HG03039 (cell line): ENCODE data around the gene ACAA1.
"Not testable (repeated sequence)": the region's sequence is repeated elsewhere in the genome, so short reads cannot be mapped to it uniquely, and the experiment has no call there.

Experiments used
- ATAC-seq: cut with Tn5 transposase; IDR thresholded peaks from one replicate; pipeline ENCODE4 v1.9.1; 2021; ENCODE audit warnings: mild to moderate bottlenecking, moderate library complexity; ENCODE audit not compliant: unreplicated experiment

Gene ACAA1

DNA sequence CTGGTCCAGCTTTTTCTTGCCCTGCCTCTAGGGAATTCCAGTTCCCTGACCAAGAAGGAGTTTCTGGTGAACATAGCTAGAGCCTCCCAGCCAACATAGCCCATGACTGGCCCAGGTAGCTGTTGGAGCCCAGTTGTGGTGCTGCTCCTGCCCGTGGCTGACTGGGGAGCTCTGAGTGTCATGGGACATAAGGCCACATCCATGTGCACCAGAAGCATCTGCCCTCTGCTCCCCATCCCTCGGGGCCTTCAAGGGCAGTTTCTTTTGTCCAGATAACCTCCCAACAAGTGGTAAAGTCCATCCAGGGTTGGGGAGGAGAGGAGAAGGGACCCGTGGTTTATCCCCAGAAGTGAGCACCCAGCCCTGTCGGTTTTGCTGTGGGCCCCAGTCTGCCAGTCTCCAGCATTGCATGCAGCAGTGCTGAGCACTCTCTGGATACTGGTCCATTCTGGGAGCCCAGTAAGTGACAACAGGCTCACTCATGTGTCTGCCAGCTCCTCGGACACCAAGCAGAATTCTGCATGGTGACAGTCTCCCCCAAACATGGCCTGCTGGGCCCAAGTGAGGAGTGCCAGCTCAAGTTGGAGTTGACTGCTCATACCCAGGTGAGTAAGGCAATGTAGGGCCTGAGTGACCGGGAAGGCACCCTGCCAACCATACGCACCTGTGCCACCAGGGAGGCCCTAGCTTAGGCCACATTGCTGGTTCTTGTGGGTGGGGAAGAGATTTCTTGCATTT lies 28.8 kb downstream of the ACAA1 start:
- no peak for ATAC-seq

DNA sequence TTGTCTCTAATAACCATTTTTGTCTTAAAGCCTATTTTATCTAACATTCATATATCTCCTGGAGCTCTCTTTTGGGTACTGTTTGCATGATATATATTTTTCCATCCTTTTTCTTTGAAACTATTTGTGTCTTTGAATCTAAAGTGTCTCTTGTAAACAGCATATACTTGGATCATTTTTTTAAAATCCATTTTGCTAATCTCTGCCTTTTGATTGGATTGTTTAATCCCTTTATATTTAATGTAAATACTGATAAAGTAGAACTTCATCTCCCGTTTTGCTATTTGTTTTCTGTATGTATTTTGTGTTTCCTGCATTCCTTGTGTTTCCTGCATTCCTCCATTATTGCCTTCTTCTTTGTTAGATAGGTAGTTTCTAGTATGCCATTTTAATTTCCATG lies 31.4 kb downstream of the ACAA1 start:
- ATAC-seq, result no peak

DNA sequence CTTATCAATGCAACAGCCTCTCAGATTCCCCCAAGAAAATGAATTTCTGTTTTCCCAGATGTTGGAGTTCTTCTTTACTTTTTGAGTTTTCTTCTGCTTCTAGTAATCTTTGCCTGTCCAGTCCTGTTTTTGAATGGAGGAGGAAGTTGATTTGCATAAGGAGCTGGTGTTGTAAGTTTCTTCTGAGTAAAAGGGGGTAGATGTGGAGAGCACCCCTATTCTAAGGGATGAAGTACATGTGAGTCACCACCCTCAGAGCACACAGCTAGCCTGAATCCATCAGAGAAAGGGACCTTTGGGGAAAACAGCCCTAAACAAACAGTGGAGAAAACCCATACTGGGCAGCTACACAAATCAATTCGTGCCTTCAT lies 34.5 kb downstream of the ACAA1 start:
- no peak for ATAC-seq

GRCh38 chr3:38101811-38102443 lies 35.0 kb downstream of the ACAA1 start:
- no peak for ATAC-seq

DNA sequence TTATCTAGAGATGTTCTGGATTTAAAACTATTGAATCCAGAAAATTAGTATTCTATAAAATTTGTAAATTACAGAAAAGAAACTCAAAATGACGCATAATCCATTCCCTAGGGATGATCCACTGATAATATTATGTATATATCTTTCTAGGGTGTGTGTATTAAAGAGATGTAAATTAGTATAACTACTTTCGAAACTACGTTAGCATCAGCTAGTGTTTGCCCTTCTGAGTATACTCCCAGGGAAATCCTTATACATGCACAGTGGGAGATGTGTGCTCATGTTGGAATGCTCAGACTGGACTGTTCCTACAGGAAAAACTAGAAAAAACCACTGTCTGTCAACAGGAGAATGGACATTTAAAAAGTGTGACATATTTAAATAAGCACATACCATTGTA lies 36.4 kb downstream of the ACAA1 start:
- no peak for ATAC-seq

- no peak for ATAC-seq
Measured at GRCh38 chr3:38099518-38099917, 37.4 kb downstream of the ACAA1 start.

GRCh38 chr3:38098376-38098723 lies 38.6 kb downstream of the ACAA1 start:
- ATAC-seq, result no peak

DNA sequence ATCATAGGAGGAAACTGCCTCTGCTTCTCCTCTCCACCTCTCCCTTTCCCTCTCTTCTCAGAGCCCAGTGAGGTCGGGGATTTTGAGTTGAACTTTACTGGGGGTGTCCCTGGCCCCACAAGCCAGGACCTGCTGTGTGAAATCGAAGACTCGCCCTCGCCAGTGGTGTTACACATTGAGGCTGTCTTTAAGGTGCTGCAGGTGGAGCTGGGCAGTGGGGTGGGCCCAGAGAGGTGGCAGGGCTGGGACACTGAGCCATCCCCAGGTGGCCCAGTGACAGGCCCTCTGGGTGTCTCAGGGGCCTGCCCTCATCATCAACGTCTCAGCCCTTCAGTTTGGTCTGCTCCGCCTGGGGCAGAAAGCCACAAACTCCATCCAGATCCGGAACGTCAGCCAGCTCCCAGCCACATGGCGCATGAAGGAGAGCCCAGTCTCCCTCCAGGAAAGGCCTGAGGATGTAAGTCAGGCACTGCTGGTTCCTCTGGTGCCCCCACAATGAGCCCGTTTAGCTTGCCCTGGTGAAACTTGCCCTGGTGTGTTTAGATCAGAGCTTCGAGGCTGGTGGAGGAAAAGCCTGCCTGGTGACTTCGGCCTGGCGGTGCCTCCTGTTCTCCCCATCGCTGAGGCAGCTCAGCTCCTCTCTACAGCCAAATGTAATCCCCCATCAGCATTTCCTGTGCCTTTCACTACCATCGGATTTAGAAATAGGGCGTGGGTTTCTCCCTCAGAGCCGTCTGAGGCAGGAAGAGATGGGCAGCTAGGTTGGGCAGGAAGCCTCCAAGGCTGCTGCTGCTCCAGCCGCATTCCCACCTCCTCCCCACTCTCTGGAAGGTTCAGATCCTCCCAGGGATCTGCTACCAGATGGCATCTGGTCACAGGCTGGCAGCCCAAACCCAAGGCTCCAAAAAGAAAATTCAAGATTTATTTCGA lies 39.2 kb downstream of the ACAA1 start:
- no peak for ATAC-seq

- ATAC-seq, result no peak
Measured at GRCh38 chr3:38095669-38096483, 41.1 kb downstream of the ACAA1 start.

DNA sequence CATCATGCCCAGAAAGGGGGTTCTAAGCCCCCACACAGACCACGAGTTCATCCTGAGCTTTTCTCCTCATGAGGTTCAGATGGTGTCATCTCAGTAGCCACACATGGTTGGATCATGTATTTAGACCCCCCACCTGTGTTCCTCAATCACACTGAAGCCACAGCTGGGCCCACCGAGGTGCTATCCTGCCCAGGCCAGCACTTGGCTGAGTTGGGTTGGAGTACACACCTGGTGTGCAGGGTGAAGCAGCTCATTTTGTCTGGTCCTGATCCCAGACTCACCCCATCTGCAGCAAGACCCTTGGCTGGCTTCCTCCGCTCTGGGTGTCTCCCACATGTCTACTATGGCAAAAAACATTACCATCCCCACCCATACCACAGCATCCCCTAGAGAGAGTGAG lies 41.9 kb downstream of the ACAA1 start:
- ATAC-seq, result no peak

GRCh38 chr3:38090453-38090852 lies 46.5 kb downstream of the ACAA1 start:
- no peak for ATAC-seq

DNA sequence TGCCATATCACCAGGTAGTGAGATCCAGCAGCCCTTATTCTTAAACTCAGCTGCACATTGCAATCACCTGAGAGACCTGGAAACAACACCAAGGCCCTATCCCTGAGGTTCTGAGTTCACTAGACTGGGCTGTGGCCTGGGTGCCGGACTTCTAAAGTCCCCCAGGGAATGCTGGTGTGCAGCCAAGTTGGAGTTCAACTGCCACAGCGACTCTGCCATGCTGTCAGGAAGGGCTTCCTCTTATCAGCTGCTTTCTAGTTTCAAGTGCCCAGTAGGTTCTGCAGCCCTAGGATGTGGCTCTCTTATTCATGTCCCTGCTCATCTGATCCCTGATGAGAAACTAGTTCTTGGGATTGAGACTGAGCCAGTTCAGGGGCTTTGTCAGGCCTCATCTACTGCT lies 47.8 kb downstream of the ACAA1 start:
- ATAC-seq, result no peak

GRCh38 chr3:38088126-38089078 lies 48.5 kb downstream of the ACAA1 start:
- no peak for ATAC-seq

DNA sequence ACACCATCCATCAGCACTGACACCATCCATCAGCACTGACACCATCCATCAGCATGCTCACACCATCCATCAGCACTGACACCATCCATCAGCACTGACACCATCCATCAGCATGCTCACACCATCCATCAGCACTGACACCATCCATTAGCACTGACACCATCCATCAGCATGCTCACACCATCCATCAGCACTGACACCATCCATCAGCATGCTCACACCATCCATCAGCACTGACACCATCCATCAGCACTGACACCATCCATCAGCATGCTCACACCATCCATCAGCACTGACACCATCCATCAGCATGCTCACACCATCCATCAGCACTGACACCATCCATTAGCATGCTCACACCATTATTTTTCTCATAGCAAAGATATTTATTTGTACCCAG lies 49.6 kb downstream of the ACAA1 start:
- not testable (repeated sequence) for ATAC-seq

DNA sequence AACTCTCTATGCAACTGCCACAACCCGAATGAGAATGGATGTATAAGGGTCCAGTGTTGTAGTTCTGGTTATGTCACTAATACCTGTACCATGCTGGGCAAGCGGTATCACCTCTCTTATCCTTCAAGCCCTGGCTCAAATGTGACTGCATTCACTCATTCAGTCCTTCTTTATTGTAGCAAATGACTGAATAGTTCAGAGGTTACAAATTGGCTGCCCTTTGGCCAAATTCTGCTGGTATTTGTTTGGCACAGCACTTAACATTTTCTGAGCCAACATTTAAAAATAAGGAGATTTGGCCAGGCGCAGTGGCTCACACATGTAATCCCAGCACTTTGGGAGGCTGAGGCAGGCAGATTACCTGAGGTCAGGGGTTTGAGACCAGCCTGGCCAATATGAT lies 50.4 kb downstream of the ACAA1 start:
- ATAC-seq, result no peak

- ATAC-seq, result no peak
Measured at GRCh38 chr3:38085943-38086324, 51.0 kb downstream of the ACAA1 start.

DNA sequence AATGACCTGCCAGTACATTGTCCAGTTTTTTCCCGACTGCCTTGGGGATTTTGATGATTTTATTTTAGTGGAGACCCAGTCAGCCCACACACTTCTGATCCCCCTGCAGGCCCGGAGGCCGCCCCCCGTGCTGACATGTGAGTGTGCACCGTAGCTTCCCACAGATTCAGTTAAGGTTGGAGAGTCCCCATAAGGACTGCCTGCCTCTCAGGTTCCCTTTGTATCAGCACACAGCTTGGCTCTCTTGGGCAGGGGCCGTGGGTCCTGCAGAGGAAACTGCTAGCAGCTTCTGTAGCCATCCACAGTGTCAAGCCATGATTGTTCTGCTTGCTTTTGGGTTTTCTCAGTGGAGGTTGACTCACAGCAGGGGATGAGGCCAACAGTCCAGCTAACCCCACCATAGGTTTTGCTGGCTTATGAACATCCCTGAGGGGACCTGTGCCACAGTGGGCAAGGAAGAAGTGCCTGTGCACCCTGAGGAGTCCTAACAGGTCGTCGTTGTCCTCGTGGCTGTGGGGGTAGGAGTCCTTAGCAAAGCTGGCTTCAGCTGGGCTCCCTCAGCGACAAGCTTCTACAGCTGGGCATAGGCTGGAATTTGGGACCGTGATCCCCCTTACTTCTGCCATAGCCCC lies 51.5 kb downstream of the ACAA1 start:
- ATAC-seq, result no peak

DNA sequence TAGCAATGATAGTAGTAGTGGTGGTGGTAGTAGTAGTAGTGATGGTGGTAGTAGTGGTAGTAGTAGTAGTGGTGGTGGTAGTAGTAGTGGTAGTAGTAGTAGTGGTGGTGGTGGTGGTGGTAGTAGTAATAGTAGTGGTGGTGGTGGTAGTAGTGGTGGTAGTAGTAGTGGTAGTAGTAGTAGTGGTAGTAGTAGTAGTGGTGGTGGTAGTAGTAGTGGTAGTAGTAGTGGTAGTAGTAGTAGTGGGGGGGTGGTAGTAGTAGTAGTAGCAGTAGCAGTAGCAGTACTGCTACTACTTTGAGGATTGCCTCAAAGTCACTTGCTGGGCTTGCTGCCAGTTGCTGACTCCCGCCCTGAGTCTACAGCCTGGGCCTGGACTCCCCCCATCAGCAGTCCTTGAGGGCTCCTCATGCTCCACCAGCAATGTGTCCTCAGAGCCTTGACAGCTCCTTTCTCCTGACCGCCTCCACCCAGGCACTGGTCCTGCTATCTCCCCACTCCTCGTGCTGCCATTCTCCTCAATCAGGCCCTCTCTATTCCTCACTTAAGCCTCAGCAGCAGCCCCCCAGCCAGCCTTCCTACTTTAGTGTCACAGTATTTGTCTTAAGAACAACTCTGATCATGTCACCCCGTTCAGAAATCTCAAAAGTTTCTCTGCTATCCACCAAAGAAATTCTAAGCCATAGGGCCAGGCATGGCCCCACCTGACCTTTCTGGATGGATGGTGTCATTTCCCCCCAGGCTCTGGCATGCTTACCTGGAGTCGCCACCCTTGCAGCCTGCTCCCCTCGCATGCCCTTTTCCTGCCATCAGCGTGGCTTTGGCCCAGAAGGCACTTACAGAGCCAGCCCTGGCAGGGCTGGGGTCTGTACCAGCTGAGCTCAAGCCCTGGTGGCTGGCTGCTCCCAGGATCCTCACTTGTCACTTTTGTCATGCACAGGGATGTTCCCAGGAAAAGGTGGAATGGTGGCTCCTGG lies 52.3 kb downstream of the ACAA1 start:
- ATAC-seq, result no peak
